GM21447 (cell line): ENCODE results near the gene NUPR1.
"Not testable (repeated sequence)": the region's sequence is repeated elsewhere in the genome, so short reads cannot be mapped to it uniquely, and the experiment has no call there.

ENCODE experiments used
- ATAC-seq: cut with Tn5 transposase; IDR thresholded peaks from one replicate; pipeline ENCODE4 v1.9.1; 2021; ENCODE audit not compliant: unreplicated experiment

The NUPR1 gene

DNA sequence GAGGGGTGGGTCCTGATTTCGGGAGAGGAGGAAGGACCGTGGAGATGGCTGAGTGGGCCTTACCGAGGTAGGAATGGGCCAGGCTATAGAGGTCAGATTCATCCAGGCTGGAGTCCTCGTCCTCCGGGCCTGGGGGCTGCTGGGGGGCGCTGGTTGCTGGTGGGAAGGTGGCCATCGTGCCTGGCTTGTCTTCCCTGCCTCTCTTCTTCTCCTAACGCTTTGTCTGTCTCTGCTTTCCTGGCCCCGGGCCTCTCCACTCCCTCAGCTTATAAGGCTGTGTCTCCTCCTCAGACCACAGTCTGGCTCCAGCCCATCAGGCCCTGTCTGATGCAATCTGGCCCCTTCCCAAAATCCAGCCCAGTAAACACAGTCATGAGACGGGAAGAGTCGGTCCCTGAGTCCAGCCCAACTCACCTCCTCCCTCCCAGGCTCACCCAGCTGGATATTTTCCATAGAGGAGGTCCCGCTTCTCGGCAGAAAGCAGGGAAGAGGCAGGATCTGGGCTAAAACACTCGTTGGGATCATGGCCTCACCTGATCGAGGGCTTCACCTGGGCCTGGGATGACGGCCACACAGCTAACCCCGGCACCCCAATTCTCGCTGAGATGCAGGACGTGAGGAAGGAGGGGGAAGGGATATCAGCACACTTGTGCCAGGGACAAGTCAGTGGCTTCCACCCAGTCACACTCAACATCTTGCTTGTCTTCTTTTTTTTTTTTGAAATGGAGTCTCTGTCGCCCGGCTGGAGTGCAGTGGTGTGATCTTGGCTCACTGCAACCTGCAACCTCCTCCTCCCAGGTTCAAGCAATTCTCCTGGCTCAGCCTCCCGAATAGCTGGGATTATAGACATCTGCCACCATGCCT is at the start of gene NUPR1:
NUPR1 (minus strand) TSS at position 242 of the 864 bp plus-strand sequence; CDS start at position 175, 67 bp downstream.
- no peak for ATAC-seq

DNA sequence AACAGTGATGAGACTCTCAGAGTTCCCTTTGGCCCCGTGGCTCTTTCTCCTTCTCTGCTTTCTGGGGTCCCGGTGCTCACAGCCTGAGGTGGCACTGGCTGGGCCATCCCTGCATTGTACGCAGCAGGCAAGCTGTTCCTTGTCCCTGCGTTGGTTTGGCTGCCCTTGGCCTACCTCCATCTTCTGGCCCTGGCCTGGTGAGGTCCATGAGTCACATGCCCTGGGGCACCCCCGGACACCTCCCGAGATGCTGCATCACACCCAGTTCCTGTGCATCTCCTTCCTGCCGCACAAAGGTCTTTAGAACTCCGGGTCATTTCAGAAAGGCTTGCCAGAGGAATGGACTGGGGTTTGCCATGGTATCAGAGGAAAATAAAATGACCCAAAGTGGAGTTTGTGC is 48.6 kb upstream of the NUPR1 start:
- ATAC-seq, result no peak

- ATAC-seq, result no peak
Observed at GRCh38 chr16:28586466-28586865, 47.7 kb upstream of the NUPR1 start.

GRCh38 chr16:28585674-28586073 is 46.9 kb upstream of the NUPR1 start:
- no peak for ATAC-seq

- ATAC-seq, result no peak
Observed at GRCh38 chr16:28580726-28581315, 42.0 kb upstream of the NUPR1 start.

GRCh38 chr16:28575446-28576109 is 36.8 kb upstream of the NUPR1 start:
- ATAC-seq, result no peak

- ATAC-seq, result no peak
Observed at GRCh38 chr16:28574925-28575324, 36.2 kb upstream of the NUPR1 start.

DNA sequence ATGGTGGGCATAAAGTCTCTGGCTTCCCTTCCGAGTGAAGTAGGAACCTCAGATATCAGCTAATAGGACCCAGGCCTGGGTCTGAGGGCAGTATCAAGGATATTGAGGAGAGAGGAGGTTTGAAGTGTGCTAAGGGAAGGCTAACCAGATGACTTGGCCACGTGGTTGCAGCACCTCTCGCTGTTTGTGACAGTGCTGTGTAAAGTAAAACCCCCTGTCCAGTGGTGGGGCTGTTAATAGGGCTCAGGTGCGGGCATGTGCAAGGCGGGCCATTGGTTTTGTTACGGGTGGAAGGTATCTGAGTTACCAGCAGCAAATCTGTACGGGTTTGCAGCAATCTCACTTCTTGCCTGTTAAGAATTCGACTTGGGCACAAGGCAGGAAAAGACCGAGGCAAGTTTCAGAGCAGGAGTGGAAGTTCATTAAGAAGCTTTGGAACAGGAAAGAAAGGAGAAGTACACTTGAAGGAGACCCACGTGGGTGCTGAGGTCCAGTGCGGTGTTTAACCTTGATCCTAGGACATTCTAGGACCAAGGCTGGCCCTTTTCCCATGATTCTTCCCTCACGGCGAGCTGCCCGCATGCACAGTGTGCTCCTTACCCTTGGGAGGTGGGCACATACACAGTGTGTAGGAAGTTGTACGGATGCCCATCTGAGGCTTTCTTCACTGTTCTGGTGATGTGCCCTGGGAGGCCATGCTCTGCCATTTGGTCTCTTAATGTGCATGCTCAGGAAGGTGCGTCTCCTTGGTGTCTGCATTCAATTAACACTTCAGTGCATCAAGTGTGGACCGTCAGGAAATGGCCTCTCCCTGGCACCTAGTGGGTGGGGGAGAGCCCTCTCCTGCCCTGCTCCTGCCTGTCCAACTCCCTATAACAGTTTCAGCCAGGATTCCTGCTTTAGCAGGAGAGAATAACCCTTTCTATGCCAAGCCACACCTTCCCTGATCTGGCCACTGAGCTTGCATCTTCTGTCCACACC is 35.3 kb upstream of the NUPR1 start:
- no peak for ATAC-seq

- no peak for ATAC-seq
Observed at GRCh38 chr16:28572696-28573510, 34.1 kb upstream of the NUPR1 start.

GRCh38 chr16:28569968-28570752 is 31.4 kb upstream of the NUPR1 start:
- ATAC-seq, result no peak

DNA sequence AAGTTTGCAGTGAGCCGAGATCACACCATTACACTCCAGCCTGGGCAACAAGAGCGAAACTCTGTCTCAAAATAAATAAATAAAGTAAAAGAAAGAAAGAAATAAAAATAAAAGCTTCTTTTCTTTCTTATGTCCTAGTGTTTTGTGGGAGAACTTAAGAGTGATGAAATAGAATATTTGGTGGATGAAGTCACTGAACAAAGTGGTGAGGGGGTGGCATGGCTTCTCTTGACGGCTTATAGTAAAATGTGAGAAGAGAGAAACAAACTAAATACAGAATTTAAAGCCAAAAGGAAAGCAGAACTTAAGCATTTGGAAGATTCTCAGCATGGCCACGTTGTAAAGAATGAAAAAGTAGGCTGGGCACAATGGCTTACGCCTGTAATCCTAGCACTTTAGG is 30.2 kb upstream of the NUPR1 start:
- ATAC-seq, result no peak

GRCh38 chr16:28567292-28567691 is 28.5 kb upstream of the NUPR1 start:
- no peak for ATAC-seq

- ATAC-seq, result not testable (repeated sequence)
Observed at GRCh38 chr16:28566233-28566925, 27.6 kb upstream of the NUPR1 start.

DNA sequence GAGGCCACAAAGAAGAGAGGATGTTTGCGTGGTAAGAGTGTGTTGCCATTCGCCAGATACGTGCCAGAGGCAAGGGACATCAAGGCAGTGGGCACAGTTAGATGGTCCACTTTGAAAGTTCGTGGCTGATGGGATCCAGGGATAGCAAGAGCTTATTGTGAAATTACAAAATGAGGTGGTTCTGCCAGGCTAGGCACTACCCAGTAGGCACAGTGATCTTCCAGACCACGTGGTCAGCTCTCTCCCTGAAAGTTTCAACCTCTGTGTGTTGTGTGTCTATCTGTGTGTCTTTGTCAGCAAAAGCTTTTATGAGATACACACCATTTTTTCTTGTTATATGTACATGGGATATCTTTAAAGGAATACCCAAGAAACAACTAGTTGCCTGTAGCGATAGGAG is 24.4 kb upstream of the NUPR1 start:
- no peak for ATAC-seq

GRCh38 chr16:28562199-28562598 is 23.4 kb upstream of the NUPR1 start:
- no peak for ATAC-seq

GRCh38 chr16:28561557-28562187 is 22.9 kb upstream of the NUPR1 start:
- ATAC-seq, result no peak

- ATAC-seq, result no peak
Observed at GRCh38 chr16:28558456-28558855, 19.7 kb upstream of the NUPR1 start.

- no peak for ATAC-seq
Observed at GRCh38 chr16:28556914-28557320, 18.1 kb upstream of the NUPR1 start.
